ENCODE results near the gene CAPN8. TPM values are rescaled to one million over a fixed set of nuclear protein-coding genes. Genes with fewer than 3 reads are reported as not detected.

CAPN8 gene
- total RNA-seq, 1 donor from 2014 or later, result not detected

DNA sequence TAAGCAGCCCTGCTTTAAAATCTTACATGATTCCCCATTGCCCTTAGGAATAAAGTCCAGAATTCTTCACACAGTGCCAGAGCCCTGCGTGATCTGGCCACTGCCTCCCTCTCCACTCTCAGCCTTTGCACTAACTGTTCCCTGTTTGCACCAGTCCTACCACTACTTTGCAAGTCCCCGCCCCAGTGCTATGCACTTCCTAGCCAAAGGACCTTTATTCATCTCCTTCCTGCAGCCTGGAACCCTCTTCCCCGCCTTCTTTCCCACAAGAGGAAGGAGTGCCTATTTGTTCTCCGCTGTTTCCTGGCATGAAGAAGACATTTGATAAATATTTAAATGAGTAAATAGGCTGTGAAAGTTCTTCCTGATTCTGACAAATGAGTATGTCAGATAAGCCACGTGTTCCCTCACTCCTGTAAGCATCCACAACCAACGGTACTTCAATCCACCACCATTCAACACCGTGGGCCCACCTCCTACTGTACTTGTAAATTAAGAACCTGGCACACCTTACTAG, 23.9 kb downstream of the CAPN8 start:
- TF ChIP-seq, protein P1, sequence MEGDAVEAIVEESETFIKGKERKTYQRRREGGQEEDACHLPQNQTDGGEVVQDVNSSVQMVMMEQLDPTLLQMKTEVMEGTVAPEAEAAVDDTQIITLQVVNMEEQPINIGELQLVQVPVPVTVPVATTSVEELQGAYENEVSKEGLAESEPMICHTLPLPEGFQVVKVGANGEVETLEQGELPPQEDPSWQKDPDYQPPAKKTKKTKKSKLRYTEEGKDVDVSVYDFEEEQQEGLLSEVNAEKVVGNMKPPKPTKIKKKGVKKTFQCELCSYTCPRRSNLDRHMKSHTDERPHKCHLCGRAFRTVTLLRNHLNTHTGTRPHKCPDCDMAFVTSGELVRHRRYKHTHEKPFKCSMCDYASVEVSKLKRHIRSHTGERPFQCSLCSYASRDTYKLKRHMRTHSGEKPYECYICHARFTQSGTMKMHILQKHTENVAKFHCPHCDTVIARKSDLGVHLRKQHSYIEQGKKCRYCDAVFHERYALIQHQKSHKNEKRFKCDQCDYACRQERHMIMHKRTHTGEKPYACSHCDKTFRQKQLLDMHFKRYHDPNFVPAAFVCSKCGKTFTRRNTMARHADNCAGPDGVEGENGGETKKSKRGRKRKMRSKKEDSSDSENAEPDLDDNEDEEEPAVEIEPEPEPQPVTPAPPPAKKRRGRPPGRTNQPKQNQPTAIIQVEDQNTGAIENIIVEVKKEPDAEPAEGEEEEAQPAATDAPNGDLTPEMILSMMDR (IDR thresholded peaks at IDR 0.05), result no peak
- Histone ChIP-seq H3K36me3 (no peaks in the 10 kb centered on the region), H3K4me3 (no peak overlapping the region), H3K27me3 (no peaks in the 10 kb centered on the region), H3K27ac (no peak overlapping the region), H3K4me1 (no peaks in the 10 kb centered on the region), H3K9me3 (no peaks in the 10 kb centered on the region)
- intact Hi-C loops (cut with DNase I), result no loop called here
- no peak for DNase-seq (ENCODE audit: low spot score in 2 of 2)

DNA sequence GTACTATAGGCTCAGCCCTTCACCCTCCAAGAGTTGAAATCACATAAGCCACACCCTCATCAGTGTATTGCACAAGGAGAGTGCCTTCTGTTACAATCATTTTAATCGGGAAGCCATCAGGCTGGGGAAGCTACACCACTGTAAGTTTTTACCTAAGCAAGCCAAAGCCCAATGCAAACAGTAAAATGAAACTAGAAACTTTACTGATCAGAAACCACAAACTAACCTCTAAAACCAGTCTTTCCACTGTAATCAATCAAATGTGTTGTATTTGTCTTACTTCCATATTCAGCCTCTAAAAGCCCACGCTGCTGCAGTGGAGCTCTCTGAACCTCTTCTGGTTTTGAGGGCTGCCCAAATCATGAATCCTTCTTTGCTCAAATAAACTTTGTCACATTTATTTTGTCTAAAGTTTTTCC, 26.2 kb downstream of the CAPN8 start:
- DNase-seq (ENCODE audit: low spot score in 2 of 2), result no peak
- H3K4me3 ChIP-seq, result no peak overlapping the region
- H3K9me3 ChIP-seq, result no peaks in the 10 kb centered on the region
- TF ChIP-seq, protein P1 (IDR thresholded peaks at IDR 0.05), result no peak
- intact Hi-C loops (cut with DNase I), result no loop called here
- no peaks in the 10 kb centered on the region for H3K36me3 ChIP-seq
- H3K4me1 ChIP-seq, result no peaks in the 10 kb centered on the region
- H3K27me3 ChIP-seq, result no peaks in the 10 kb centered on the region
- no peak overlapping the region for H3K27ac ChIP-seq

DNA sequence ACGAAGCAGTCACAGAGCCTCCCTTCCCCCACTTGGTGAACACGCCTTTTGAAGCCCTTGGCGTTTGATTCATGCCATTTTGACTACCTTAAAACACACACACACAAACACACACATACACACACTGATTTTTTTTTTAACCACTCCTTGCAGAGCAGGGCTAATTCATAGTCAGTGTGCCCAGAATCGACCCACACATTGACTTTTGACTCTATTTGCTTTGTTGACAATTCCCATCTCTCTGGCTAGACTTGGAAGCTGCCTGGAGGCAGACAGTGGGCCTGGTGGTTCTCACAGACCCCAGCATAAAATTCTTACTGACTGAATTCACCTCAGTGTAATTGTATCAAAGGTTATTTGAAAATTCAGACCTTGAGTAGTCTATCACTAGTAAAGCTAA, 30.3 kb downstream of the CAPN8 start:
- Histone ChIP-seq H3K4me1 (no peaks in the 10 kb centered on the region), H3K27ac (no peak overlapping the region), H3K36me3 (no peaks in the 10 kb centered on the region), H3K9me3 (no peaks in the 10 kb centered on the region), H3K4me3 (no peak overlapping the region), H3K27me3 (no peaks in the 10 kb centered on the region)
- TF ChIP-seq, protein P1 (IDR thresholded peaks at IDR 0.05), result no peak
- no peak for DNase-seq (ENCODE audit: low spot score in 2 of 2)
- intact Hi-C loops (cut with DNase I), result no loop called here

DNA sequence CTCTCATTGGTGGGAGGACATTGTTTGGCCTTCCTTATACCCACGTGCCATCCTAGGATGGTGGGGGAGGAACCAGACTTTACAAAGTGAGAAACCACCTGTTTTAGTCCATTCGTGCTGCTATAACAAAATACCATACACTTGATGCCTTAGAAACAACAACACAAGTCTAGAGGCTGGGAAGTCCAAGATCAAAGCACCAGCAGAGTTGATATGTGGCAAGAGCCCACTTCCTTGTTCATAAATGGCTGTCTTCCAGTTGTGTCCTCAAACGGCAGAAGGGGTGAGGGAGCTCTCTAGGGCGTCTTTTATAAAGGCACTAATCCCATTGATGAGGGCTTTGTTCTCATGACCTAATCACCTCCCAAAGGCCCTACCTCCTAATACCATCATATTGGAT, 31.1 kb downstream of the CAPN8 start:
- Histone ChIP-seq H3K4me3 (no peak overlapping the region), H3K36me3 (no peaks in the 10 kb centered on the region), H3K9me3 (no peaks in the 10 kb centered on the region), H3K4me1 (no peaks in the 10 kb centered on the region), H3K27me3 (no peaks in the 10 kb centered on the region), H3K27ac (no peak overlapping the region)
- TF ChIP-seq, protein P1 (IDR thresholded peaks at IDR 0.05), result no peak
- intact Hi-C loops (cut with DNase I), result no loop called here
- no peak for DNase-seq (ENCODE audit: low spot score in 2 of 2)

DNA sequence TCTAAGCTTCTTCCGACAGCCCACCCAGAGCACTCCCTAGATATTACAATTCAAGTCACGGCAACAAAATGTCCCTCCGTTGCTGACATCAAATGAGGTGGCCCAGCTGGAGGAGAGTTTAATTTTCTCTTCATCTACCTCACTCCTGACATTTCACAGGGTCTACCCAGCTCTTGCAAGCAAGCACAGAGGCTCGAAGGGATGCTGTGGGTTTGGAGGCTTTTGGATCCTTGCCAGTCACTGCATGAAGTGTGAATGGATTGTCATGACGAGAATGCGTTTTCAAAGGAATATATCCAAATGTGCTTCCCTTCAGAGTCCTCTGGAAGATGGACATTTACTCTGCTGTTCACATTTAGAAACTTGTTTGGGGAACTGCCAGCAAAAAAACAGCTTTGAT, 33.5 kb downstream of the CAPN8 start:
- H3K9me3 ChIP-seq, result no peaks in the 10 kb centered on the region
- no peak overlapping the region for H3K27ac ChIP-seq
- H3K4me3 ChIP-seq, result no peak overlapping the region
- intact Hi-C loops (cut with DNase I), result no loop called here
- DNase-seq (ENCODE audit: low spot score in 2 of 2), result no peak
- TF ChIP-seq, protein P1 (IDR thresholded peaks at IDR 0.05), result no peak
- H3K27me3 ChIP-seq, result no peaks in the 10 kb centered on the region
- H3K36me3 ChIP-seq, result no peaks in the 10 kb centered on the region
- no peaks in the 10 kb centered on the region for H3K4me1 ChIP-seq

DNA sequence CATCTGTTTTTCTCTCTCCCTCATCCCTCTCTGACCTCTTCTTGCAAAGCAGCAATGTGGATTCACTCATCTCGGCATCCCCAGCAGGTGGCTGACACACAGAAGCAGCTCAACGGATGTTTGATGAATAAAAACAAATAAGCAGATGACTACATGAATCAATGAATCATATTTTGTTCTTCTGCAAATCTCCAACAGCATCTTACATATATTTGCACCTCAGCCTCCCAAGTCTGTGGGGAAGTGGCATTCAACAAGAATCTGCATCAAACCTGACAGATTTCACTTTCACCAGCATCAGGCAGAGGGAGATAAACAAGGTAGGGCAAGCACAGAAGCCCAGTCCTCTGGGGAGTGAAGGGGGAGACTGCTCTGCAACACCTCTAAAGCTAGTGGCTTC, 34.0 kb downstream of the CAPN8 start:
- no peak overlapping the region for H3K4me3 ChIP-seq
- no peaks in the 10 kb centered on the region for H3K36me3 ChIP-seq
- intact Hi-C loops (cut with DNase I), result no loop called here
- no peaks in the 10 kb centered on the region for H3K9me3 ChIP-seq
- DNase-seq (ENCODE audit: low spot score in 2 of 2), result no peak
- no peaks in the 10 kb centered on the region for H3K27me3 ChIP-seq
- H3K27ac ChIP-seq, result no peak overlapping the region
- no peaks in the 10 kb centered on the region for H3K4me1 ChIP-seq
- TF ChIP-seq, protein P1 (IDR thresholded peaks at IDR 0.05), result no peak
